ENCODE measurements around the gene TROAP.
A peak's percentile ranks its signal among the peaks of the same experiment; 100 is the strongest.
"Not testable (repeated sequence)": the region's sequence is repeated elsewhere in the genome, so short reads cannot be mapped to it uniquely, and the experiment has no call there.

The TROAP gene

DNA sequence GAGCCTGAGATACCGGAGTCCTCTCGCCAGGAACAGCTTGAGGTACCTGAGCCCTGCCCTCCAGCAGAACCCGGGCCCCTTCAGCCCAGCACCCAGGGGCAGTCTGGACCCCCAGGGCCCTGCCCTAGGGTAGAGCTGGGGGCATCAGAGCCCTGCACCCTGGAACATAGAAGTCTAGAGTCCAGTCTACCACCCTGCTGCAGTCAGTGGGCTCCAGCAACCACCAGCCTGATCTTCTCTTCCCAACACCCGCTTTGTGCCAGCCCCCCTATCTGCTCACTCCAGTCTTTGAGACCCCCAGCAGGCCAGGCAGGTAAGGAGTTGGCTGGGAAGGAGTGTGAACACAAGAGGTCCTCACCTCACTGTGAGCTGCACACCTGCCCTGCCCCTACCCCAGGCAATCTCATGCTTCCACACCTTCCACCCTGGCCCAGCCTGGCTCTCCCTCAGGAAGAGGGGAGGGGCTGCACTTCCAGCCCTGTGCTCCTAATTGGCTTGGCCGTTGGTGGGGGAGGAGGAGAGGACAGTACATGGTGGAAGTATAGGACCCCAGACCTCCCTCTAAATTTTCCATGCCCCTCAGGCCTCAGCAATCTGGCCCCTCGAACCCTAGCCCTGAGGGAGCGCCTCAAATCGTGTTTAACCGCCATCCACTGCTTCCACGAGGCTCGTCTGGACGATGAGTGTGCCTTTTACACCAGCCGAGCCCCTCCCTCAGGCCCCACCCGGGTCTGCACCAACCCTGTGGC, 7.8 kb downstream of the TROAP start:
- TF ChIP-seq, protein P1, sequence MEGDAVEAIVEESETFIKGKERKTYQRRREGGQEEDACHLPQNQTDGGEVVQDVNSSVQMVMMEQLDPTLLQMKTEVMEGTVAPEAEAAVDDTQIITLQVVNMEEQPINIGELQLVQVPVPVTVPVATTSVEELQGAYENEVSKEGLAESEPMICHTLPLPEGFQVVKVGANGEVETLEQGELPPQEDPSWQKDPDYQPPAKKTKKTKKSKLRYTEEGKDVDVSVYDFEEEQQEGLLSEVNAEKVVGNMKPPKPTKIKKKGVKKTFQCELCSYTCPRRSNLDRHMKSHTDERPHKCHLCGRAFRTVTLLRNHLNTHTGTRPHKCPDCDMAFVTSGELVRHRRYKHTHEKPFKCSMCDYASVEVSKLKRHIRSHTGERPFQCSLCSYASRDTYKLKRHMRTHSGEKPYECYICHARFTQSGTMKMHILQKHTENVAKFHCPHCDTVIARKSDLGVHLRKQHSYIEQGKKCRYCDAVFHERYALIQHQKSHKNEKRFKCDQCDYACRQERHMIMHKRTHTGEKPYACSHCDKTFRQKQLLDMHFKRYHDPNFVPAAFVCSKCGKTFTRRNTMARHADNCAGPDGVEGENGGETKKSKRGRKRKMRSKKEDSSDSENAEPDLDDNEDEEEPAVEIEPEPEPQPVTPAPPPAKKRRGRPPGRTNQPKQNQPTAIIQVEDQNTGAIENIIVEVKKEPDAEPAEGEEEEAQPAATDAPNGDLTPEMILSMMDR (IDR thresholded peaks at IDR 0.05; ENCODE audit: low read depth, low read length, missing control alignments) = no peak
- H3K4me3 ChIP-seq (ENCODE audit: low read depth, low read length) = no peak overlapping the region
- in situ Hi-C loops (cut with HindIII; ENCODE audit: low pct_ligation_motif_present, low sequenced_read_pairs) = no loop called here
- peaks cover 19% of the 10 kb centered on the region for H3K27me3 ChIP-seq (replicated peaks)
- no peak for DNase-seq
- H3K36me3 ChIP-seq (replicated peaks) = no peaks in the 10 kb centered on the region
- no peak overlapping the region for H3K27ac ChIP-seq

DNA sequence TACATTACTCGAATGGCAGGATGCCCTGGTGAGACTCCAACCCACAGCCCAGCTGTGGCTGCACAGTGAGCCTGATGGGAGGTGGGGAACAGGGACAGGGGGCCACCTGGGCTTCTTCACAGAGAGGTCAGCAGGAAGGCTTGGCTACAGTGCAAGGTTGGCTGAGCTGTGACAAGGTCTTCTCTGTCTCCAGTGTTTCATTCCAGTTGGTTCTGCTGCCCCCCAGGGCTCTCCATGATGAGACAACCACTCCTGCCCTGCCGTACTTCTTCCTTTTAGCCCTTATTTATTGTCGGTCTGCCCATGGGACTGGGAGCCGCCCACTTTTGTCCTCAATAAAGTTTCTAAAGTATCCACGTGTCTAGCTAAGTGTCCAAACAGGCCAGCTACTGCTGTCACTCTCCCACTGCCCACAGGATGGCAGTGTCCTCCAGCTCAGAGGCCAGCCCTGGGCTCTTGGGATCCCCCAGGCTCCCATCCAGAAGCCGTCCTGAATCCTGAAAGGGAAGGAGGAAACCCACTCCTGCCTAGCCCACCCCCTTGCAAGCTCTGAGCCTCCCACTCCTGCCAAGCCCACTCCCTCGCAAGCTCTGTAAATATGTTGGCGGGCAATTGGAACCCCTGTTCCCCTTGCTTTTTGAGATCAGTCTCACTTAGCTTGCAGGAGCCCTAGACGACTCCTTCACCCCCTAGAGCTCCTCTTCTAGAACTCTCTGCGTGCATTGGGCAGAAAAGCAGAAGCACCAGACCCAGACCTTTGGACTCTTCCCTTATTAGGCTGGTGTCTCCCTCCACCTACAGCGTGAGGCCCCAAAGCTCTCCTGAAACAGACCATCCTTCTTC, 8.5 kb downstream of the TROAP start:
- in situ Hi-C loops (cut with HindIII; ENCODE audit: low pct_ligation_motif_present, low sequenced_read_pairs) = no loop called here
- Histone ChIP-seq H3K36me3 (replicated peaks) (no peaks in the 10 kb centered on the region), H3K27ac (no peak overlapping the region), H3K27me3 (replicated peaks) (peaks cover 27% of the 10 kb centered on the region), H3K4me3 (ENCODE audit: low read depth, low read length) (no peak overlapping the region)
- DNase-seq = peak; percentile 74
- TF ChIP-seq, protein P1 (IDR thresholded peaks at IDR 0.05; ENCODE audit: low read depth, low read length, missing control alignments) = peak; percentile 94

DNA sequence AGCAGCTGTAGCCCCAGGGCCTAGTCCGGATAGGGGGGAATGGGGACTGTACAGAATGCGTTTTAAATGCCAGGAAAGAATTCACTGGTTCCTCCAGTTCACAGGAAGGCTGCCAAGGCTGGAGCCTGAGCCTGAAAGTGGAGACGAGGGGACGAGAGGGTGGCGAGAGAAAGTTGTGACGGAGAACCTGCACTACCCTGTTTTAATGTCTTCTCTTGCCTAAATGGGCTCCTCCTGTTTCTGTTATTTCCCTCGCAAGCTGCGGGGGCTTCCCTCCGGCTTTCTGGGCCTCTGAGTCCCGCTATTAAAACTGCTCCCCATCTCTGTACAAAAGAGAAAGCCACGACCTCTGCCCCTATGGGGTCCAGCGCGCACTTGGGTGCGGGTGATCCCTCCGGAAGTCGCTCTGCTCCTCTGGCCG, 9.4 kb downstream of the TROAP start:
- TF ChIP-seq, protein P1 (IDR thresholded peaks at IDR 0.05; ENCODE audit: low read depth, low read length, missing control alignments) = no peak
- H3K27me3 ChIP-seq (replicated peaks) = peaks cover 31% of the 10 kb centered on the region
- H3K36me3 ChIP-seq (replicated peaks) = no peaks in the 10 kb centered on the region
- no peak overlapping the region for H3K27ac ChIP-seq
- in situ Hi-C loops (cut with HindIII; ENCODE audit: low pct_ligation_motif_present, low sequenced_read_pairs) = no loop called here
- DNase-seq = no peak
- no peak overlapping the region for H3K4me3 ChIP-seq (ENCODE audit: low read depth, low read length)

DNA sequence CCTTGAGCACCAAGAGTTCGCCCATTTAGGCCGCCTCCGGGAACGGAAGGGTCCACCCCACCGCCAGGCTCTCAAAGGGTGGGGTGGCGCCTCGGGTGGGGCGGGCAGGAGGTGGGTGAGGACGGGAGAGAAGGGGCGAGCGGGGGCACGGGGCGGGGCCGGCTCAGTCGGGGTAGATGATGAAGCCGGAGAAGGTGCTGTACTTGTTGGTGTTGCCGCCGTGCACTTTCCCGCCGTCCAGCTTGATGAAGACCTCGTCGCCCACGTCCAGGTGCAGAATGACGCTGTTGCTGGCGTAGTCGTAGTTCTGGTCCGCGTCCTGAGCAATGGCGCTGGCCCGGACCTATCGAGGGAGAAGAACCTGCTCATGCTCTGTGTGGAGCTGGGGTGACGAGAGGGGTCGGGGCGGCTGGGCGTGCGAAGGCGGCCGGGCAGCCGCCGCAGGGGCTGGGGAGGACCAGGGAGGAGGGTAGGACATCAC, 9.9 kb downstream of the TROAP start:
- in situ Hi-C loops (cut with HindIII; ENCODE audit: low pct_ligation_motif_present, low sequenced_read_pairs) = no loop called here
- Histone ChIP-seq H3K27me3 (replicated peaks) (peaks cover 35% of the 10 kb centered on the region), H3K27ac (no peak overlapping the region), H3K36me3 (replicated peaks) (no peaks in the 10 kb centered on the region), H3K4me3 (ENCODE audit: low read depth, low read length) (peak overlapping the region; percentile 12)
- DNase-seq = no peak
- TF ChIP-seq, protein P1 (IDR thresholded peaks at IDR 0.05; ENCODE audit: low read depth, low read length, missing control alignments) = no peak

DNA sequence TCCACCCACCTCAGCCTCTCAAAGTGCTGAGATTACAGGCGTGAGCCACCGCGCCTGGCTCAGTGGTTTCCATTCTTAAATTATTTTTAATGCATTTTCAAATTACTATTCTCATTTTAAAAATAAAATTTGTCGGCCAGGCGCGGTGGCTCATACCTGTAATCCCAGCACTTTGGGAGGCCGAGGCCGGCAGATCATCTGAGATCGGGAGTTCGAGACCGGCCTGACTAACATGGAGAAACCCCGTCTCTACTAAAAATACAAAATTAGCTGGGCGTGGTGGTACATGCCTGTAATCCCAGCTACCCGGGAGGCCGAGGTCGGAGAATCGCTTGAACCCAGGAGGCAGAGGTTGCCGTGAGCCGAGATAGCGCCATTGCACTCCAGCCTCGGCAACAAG, 10.7 kb downstream of the TROAP start:
- peaks cover 35% of the 10 kb centered on the region for H3K27me3 ChIP-seq (replicated peaks)
- DNase-seq; H3K36me3 ChIP-seq (replicated peaks); H3K27ac ChIP-seq; H3K4me3 ChIP-seq (ENCODE audit: low read depth, low read length); in situ Hi-C loops (cut with HindIII; ENCODE audit: low pct_ligation_motif_present, low sequenced_read_pairs): not testable (repeated sequence)

DNA sequence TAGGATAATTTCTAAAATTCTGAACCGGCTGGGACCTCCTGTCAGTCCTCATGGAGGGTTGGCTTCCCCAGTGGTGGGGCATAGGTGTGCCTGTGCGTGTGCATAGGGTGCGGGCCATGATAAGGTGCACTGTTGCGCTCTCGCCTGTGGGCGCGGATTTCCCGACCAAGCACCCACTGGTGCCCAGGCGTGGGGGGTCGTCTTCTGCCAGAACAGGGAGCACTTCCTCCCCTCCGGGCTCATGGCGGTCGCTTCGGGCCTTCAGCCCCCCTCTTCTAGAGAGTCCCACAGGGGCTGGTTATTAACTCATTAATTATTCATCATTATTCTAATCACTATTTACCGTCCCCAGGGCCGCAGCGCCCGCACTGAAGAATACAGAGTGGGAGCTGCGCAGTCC, 11.2 kb downstream of the TROAP start:
- no peaks in the 10 kb centered on the region for H3K36me3 ChIP-seq (replicated peaks)
- H3K27ac ChIP-seq = no peak overlapping the region
- in situ Hi-C loops (cut with HindIII; ENCODE audit: low pct_ligation_motif_present, low sequenced_read_pairs) = no loop called here
- TF ChIP-seq, protein P1 (IDR thresholded peaks at IDR 0.05; ENCODE audit: low read depth, low read length, missing control alignments) = no peak
- H3K27me3 ChIP-seq (replicated peaks) = peaks cover 35% of the 10 kb centered on the region
- no peak for DNase-seq
- no peak overlapping the region for H3K4me3 ChIP-seq (ENCODE audit: low read depth, low read length)
